SK-N-SH treated with all-trans-retinoic acid at 6 μM for 48 hours (cell line): ENCODE results near the gene PRR33.

Experiments
- ARNTL ChIP-seq: fragments of 450-650 bp; formaldehyde crosslinking; IDR thresholded peaks from 2 replicates; pipeline ENCODE4 v1.5.0; 2020; ENCODE audit warnings: low read depth, mild to moderate bottlenecking, moderate library complexity, borderline replicate concordance
- ISL1 ChIP-seq: fragments of 250-450 bp; sonication (Bioruptor Pico); IDR thresholded peaks from 2 replicates; pipeline ENCODE4 v2.1.2; 2022; ENCODE audit warnings: mild to moderate bottlenecking, moderate library complexity
- PPARA ChIP-seq: fragments of 250-450 bp; sonication (Bioruptor Pico); IDR thresholded peaks from 2 replicates; pipeline ENCODE4 v1.5.0; 2020; ENCODE audit warnings: mild to moderate bottlenecking, borderline replicate concordance
- RARB ChIP-seq: fragments of 250-450 bp; sonication (Bioruptor Pico); IDR thresholded peaks from 2 replicates; pipeline ENCODE4 v1.8.0; 2021; ENCODE audit warnings: mild to moderate bottlenecking, moderate library complexity
- SNAI2 ChIP-seq: fragments of 250-450 bp; sonication (Bioruptor Pico); IDR thresholded peaks from 2 replicates; pipeline ENCODE4 v1.5.0; 2020; ENCODE audit warnings: mild to moderate bottlenecking, moderate library complexity
- TOX ChIP-seq: fragments of 250-450 bp; sonication (Bioruptor Pico); IDR thresholded peaks from 2 replicates; pipeline ENCODE4 v1.8.0; 2021; ENCODE audit warnings: mild to moderate bottlenecking, moderate library complexity, borderline replicate concordance
- ZC3H10 ChIP-seq: fragments of 250-450 bp; sonication (Bioruptor Pico); IDR thresholded peaks from 2 replicates; pipeline ENCODE4 v1.5.1; 2021; ENCODE audit warnings: mild to moderate bottlenecking, moderate library complexity
- ZFP30 ChIP-seq: fragments of 450-650 bp; formaldehyde crosslinking; IDR thresholded peaks from 2 replicates; pipeline ENCODE4 v1.5.0; 2022; ENCODE audit warnings: mild to moderate bottlenecking, moderate library complexity
- ZNF565 ChIP-seq: fragments of 450-650 bp; formaldehyde crosslinking; conservative IDR thresholded peaks from 2 replicates; pipeline ENCODE4 v1.5.0; 2020; ENCODE audit warnings: low read depth, mild to moderate bottlenecking, moderate library complexity
- ZNF70 ChIP-seq: fragments of 450-650 bp; formaldehyde crosslinking; IDR thresholded peaks from 2 replicates; pipeline ENCODE4 v1.5.0; 2020; ENCODE audit warnings: mild to moderate bottlenecking, moderate library complexity
- TF ChIP-seq, protein P1 (sequence below): fragments of 250-450 bp; sonication (Bioruptor Pico); IDR thresholded peaks from 2 replicates; pipeline ENCODE4 v1.5.1; 2021; ENCODE audit warnings: mild to moderate bottlenecking, moderate library complexity
- TF ChIP-seq, protein P2 (sequence below): fragments of 250-450 bp; sonication (Bioruptor Pico); IDR thresholded peaks from 2 replicates; pipeline ENCODE4 v1.5.1; 2020; ENCODE audit warnings: low read depth, mild to moderate bottlenecking, moderate library complexity

DNA sequence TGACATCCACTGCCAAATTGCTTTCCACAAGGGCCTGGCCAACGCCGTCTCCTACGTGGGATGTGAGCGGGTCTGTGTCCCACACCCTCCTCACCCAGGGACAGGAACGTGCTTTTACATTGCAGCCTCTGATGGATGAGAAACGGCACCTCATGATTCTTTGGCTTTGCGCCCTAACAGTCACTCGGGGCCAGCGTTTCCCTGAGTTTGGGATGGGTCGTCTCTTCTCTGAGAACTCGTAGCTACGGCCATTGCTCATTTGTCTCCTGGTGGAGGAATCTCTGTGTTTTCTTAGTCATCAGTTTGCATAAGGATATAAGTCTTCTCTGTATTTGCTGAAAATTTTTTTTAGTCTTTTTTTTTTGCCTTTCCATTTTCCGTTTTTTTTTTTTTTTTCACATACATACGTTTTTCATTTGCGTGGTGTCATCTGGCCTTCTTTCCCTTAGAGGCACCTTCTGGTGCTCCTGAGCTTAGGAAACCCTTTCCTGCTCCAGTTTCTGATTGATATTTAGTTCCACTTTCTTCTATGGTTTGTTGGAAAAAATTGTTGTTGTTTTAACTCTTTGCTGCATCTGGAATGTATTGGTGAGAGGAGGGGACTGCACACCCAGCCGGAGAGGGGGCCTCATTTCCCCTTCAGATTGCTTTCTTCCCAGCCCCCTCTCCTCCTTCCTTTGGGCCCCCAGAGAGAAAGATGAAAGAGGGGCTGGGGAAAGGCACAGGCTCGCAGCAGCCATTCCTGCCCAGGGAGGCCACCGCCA is 39.8 kb upstream of the PRR33 start:
- TF ChIP-seq, protein P1, sequence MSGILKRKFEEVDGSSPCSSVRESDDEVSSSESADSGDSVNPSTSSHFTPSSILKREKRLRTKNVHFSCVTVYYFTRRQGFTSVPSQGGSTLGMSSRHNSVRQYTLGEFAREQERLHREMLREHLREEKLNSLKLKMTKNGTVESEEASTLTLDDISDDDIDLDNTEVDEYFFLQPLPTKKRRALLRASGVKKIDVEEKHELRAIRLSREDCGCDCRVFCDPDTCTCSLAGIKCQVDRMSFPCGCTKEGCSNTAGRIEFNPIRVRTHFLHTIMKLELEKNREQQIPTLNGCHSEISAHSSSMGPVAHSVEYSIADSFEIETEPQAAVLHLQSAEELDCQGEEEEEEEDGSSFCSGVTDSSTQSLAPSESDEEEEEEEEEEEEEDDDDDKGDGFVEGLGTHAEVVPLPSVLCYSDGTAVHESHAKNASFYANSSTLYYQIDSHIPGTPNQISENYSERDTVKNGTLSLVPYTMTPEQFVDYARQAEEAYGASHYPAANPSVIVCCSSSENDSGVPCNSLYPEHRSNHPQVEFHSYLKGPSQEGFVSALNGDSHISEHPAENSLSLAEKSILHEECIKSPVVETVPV (CRISPR knock-in tag) = no peak
- TF ChIP-seq, protein P2, sequence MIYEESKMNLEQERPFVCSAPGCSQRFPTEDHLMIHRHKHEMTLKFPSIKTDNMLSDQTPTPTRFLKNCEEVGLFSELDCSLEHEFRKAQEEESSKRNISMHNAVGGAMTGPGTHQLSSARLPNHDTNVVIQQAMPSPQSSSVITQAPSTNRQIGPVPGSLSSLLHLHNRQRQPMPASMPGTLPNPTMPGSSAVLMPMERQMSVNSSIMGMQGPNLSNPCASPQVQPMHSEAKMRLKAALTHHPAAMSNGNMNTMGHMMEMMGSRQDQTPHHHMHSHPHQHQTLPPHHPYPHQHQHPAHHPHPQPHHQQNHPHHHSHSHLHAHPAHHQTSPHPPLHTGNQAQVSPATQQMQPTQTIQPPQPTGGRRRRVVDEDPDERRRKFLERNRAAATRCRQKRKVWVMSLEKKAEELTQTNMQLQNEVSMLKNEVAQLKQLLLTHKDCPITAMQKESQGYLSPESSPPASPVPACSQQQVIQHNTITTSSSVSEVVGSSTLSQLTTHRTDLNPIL (CRISPR knock-in tag) = no peak
- TF ChIP-seq ZNF70 (CRISPR knock-in tag) (no peak), SNAI2 (CRISPR knock-in tag) (no peak), ARNTL (no peak), ZNF565 (CRISPR knock-in tag) (no peak), ZC3H10 (CRISPR knock-in tag) (no peak), PPARA (CRISPR knock-in tag) (no peak), RARB (CRISPR knock-in tag) (no peak), ISL1 (no peak), TOX (CRISPR knock-in tag) (no peak), ZFP30 (CRISPR knock-in tag) (no peak)
